ENCODE data around the gene RPL10. TPM values are rescaled to one million over a fixed set of nuclear protein-coding genes. Genes with fewer than 3 reads are reported as not detected.

RPL10 gene
- total RNA-seq, 1 experiment from 2014 or later: 2,466 TPM

DNA sequence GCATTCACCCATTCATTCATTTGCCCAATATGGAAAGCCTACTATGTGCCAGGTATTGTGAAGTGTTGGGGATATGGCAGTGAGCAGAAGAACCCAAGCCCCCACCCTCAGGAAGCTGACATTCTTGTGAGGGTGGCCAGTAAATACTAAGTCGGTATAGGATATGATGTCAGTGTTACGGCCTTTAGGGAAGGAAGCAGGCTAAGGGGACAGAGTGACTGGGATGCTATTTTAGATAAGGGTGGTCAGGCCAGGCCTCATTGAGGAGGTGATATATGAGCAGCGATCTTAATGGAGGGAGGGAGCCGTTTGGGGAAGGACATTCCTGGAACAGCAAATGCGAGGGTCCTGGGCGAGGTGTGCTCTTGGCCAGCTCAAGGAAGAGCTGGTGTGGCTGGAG lies 32.3 kb downstream of the RPL10 start:
- BruUV-seq (replicated peaks): no TSS peak
- intact Hi-C loops (cut with micrococcal nuclease; ENCODE audit: unreplicated experiment) (no loop called here), in situ Hi-C loops (cut with HindIII; ENCODE audit: low pct_unique_long_range_greater_than_20kb, low sequenced_read_pairs) (no loop called here)
- Histone ChIP-seq H3K27ac (ENCODE audit: low read length) (peak overlapping the region; percentile 18; the same call in 1 of the 2 replicates), H3K27me3 (ENCODE audit: control insufficient read depth, insufficient read depth, low read length) (no peaks in the 10 kb centered on the region), H3K36me3 (ENCODE audit: control insufficient read depth, insufficient read depth, low read length) (peaks cover 6% of the 10 kb centered on the region), H3K4me3 (ENCODE audit: low read depth in 2 of 2, low read length in 2 of 2) (no peak overlapping the region), H3K9me3 (ENCODE audit: control insufficient read depth, insufficient read depth, low read depth, low read length) (no peaks in the 10 kb centered on the region), H3K4me1 (ENCODE audit: control insufficient read depth, insufficient read depth, low read length) (peaks cover 26% of the 10 kb centered on the region)
- TF ChIP-seq SIN3A (IDR thresholded peaks at IDR 0.05; ENCODE audit: borderline replicate concordance, insufficient read depth, low read depth, low read length) (no peak), POLR2AphosphoS5 (IDR thresholded peaks at IDR 0.05; ENCODE audit: low read depth, low read length) (no peak), TCF7L2 (IDR thresholded peaks at IDR 0.05; ENCODE audit: low read depth, low read length) (no peak)
- TF ChIP-seq, protein P1, sequence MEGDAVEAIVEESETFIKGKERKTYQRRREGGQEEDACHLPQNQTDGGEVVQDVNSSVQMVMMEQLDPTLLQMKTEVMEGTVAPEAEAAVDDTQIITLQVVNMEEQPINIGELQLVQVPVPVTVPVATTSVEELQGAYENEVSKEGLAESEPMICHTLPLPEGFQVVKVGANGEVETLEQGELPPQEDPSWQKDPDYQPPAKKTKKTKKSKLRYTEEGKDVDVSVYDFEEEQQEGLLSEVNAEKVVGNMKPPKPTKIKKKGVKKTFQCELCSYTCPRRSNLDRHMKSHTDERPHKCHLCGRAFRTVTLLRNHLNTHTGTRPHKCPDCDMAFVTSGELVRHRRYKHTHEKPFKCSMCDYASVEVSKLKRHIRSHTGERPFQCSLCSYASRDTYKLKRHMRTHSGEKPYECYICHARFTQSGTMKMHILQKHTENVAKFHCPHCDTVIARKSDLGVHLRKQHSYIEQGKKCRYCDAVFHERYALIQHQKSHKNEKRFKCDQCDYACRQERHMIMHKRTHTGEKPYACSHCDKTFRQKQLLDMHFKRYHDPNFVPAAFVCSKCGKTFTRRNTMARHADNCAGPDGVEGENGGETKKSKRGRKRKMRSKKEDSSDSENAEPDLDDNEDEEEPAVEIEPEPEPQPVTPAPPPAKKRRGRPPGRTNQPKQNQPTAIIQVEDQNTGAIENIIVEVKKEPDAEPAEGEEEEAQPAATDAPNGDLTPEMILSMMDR (IDR thresholded peaks at IDR 0.05): no peak
- TF ChIP-seq, protein P2, sequence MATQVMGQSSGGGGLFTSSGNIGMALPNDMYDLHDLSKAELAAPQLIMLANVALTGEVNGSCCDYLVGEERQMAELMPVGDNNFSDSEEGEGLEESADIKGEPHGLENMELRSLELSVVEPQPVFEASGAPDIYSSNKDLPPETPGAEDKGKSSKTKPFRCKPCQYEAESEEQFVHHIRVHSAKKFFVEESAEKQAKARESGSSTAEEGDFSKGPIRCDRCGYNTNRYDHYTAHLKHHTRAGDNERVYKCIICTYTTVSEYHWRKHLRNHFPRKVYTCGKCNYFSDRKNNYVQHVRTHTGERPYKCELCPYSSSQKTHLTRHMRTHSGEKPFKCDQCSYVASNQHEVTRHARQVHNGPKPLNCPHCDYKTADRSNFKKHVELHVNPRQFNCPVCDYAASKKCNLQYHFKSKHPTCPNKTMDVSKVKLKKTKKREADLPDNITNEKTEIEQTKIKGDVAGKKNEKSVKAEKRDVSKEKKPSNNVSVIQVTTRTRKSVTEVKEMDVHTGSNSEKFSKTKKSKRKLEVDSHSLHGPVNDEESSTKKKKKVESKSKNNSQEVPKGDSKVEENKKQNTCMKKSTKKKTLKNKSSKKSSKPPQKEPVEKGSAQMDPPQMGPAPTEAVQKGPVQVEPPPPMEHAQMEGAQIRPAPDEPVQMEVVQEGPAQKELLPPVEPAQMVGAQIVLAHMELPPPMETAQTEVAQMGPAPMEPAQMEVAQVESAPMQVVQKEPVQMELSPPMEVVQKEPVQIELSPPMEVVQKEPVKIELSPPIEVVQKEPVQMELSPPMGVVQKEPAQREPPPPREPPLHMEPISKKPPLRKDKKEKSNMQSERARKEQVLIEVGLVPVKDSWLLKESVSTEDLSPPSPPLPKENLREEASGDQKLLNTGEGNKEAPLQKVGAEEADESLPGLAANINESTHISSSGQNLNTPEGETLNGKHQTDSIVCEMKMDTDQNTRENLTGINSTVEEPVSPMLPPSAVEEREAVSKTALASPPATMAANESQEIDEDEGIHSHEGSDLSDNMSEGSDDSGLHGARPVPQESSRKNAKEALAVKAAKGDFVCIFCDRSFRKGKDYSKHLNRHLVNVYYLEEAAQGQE (IDR thresholded peaks at IDR 0.05; ENCODE audit: insufficient read depth in 1 of 2, low read depth in 2 of 2, low read length in 1 of 2): no peak
- DNase-seq (ENCODE audit: low read depth, low spot score): no peak
- ChIA-PET POLR2A (no interaction called here), CTCF (interaction anchor here (0.7 kb wide), 1 partner anchor 8 kb away, joined by 5 read pairs; no protein-coding TSS in a partner anchor)
- ATAC-seq: no peak

DNA sequence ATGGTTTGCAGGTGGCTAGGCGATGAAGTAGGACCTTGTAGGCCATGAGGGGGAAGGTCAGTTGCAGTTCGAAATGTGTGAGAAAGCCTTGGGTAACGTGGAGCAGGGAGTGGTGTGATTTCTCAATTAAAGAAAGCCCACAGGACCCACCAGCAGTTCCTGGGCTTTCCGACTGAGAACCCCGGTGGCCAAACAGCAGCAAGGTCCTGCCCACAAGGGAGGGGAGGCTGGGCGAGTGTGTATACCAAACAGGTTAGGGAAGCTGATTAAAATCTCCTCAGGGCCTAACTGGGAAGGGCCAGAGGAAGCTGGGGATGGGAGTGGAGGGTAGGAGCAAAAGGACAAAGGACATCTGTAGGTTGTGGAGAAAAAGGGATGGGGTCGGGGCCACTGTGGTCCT lies 32.7 kb downstream of the RPL10 start:
- POLR2A ChIA-PET: interaction anchor here (0.6 kb wide), 1 partner anchor 84 kb away, joined by 3 read pairs; no protein-coding TSS in a partner anchor
- CTCF ChIA-PET: no interaction called here
- ATAC-seq: no peak

More for the DNA sequence above, 32.7 kb downstream of the RPL10 start:
- Histone ChIP-seq H3K9me3 (ENCODE audit: control insufficient read depth, insufficient read depth, low read depth, low read length) (no peaks in the 10 kb centered on the region), H3K4me1 (ENCODE audit: control insufficient read depth, insufficient read depth, low read length) (peaks cover 26% of the 10 kb centered on the region), H3K4me3 (ENCODE audit: low read depth in 2 of 2, low read length in 2 of 2) (no peak overlapping the region), H3K27me3 (ENCODE audit: control insufficient read depth, insufficient read depth, low read length) (no peaks in the 10 kb centered on the region), H3K27ac (ENCODE audit: low read length) (peak overlapping the region; percentile 18; the same call in 1 of the 2 replicates), H3K36me3 (ENCODE audit: control insufficient read depth, insufficient read depth, low read length) (peaks cover 6% of the 10 kb centered on the region)
- BruUV-seq (replicated peaks): no TSS peak
- in situ Hi-C loops (cut with HindIII; ENCODE audit: low pct_unique_long_range_greater_than_20kb, low sequenced_read_pairs) (no loop called here), intact Hi-C loops (cut with micrococcal nuclease; ENCODE audit: unreplicated experiment) (no loop called here)
- TF ChIP-seq, protein P2 (IDR thresholded peaks at IDR 0.05; ENCODE audit: insufficient read depth in 1 of 2, low read depth in 2 of 2, low read length in 1 of 2): no peak
- TF ChIP-seq, protein P1 (IDR thresholded peaks at IDR 0.05): no peak
- TF ChIP-seq SIN3A (IDR thresholded peaks at IDR 0.05; ENCODE audit: borderline replicate concordance, insufficient read depth, low read depth, low read length) (no peak), POLR2AphosphoS5 (IDR thresholded peaks at IDR 0.05; ENCODE audit: low read depth, low read length) (no peak), TCF7L2 (IDR thresholded peaks at IDR 0.05; ENCODE audit: low read depth, low read length) (no peak)
- no peak for DNase-seq (ENCODE audit: low read depth, low spot score)
